ELR (cell line): ENCODE results near the gene MYLK3.

Experiments
- DNase-seq: peaks from one replicate; pipeline ENCODE4 v3.0.0-alpha.2; 2015; ENCODE audit warnings: low read depth

The MYLK3 gene

GRCh38 chr16:46757339-46758050, 9.4 kb upstream of the MYLK3 start:
- no peak for DNase-seq

DNA sequence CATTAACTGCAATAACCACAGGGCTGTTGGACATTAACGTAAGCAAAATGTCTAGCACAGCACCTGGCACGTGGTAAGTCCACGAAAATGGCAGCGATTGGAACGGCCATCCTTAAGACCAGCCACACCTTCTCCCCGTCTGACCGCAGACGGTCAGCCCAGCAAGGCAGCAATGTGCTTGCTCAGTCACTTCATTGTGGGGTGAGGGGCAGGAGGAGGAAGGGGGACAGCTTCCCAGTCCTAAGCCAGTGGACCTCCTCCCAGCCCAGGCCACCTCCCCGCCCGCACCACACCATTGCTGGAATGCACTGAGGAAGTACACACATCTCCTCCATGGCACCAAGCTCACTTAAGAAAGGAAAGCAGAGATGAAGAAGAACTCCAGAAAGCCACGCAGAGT, 8.6 kb upstream of the MYLK3 start:
- no peak for DNase-seq

DNA sequence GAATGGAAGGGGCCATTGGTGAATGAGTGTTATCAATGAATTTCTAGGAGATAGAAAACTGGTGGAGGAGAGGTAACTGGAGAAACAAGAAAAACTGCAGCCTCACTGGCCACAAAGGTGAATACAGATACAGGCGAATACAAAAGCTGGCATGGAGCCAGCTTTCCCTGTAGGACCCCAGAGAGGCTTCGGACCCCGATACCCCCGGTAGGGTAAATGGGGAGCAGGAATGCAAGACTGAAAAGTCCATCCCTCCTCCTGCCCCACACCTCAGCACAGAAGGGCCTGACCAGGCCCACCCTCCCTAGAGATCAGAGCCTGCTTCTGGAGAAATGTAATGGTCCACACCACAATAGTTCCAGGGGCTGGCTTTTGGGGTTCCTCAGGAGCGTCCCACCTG, 4.9 kb upstream of the MYLK3 start:
- DNase-seq = no peak

- DNase-seq = no peak
Observed at GRCh38 chr16:46751381-46751780, 3.2 kb upstream of the MYLK3 start.

GRCh38 chr16:46748775-46749705, 896 bp upstream of the MYLK3 start:
- no peak for DNase-seq

DNA sequence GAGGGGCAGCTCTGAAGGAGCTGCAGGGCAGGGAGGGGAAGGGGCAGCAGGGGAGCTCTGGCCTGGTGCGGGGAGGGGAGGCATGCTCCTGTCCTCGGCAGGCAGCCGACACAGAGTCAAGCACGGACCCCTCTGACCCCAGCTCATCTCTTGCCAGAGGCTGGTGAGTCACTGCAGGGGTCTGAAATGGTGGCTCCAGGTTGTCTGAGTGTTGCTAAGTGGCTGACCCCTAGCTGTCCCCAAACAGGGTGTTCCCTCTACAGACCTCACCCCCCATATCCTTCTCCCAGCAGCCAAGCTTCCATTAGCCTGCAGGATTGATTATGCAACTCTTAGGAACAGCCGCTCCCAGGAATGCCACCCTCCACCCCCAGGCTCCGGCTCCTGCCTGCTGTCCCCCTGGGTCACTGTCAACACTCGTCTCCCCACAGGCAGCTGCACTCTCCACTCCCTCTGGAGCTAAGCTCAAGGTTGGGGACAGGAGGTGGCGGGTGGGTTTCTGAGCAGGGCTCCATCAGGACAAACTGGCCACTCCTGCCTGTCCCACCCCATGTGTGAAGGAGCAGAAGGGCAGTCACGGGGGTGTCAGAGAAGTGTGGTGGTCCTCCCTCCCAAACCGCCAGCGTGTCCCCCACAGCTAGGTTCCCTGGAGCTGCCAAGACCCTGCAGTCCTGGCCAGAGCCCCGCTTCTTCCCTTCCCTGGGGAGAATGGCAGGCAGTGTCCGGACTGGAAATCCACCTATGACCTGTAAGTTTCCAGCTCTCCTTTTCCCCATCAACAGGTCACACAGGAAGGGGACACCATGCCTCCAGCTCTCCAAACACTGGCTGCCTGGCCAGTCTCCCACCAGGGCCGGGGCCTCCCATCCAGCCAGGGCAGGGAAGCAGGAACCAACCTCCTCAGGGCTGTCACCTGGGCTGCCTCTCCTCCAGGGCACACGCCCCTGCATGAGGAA, 1.0 kb downstream of the MYLK3 start:
- DNase-seq = no peak

DNA sequence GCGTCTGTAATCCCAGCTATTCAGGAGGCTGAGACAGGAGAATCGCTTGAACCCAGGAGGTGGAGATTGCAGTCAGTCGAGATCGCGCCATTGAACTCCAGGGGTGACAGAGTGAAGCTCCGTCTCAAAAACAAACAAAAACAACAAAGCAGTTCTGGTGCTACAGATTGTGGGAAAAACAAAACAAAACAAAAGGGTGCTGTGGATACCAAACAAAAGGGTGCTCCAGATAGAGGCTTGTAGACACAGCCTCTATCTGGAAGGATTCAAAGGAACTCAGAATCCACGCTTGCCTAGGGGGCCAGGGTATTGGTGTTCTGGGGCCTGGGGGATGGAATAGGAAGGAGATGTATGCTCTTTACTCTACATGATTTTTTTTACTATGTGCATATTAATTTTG, 2.5 kb downstream of the MYLK3 start:
- no peak for DNase-seq

DNA sequence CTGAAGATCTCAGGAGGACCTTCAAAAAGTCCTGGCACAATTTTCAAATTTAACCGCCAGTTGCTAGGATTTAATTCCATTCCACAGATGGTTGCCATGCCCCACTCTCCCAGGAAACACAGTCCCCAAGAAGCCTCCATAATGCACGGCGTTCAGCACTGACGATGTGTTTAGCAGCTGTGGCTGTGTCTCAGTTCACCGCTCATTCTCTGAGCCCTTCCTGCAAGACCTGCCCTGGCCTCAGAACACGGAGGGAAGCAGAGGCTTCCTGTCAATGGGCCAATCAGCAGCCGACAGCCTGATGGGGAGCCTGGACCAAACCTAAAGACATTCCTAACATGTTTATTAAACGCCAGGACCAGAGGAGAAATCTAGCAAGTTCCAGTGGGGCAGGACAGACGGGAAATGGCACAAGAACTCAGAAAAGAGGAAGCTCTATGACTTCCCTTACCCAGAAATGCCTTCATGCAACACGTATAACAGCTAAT, 4.9 kb downstream of the MYLK3 start:
- DNase-seq = peak; percentile 46

DNA sequence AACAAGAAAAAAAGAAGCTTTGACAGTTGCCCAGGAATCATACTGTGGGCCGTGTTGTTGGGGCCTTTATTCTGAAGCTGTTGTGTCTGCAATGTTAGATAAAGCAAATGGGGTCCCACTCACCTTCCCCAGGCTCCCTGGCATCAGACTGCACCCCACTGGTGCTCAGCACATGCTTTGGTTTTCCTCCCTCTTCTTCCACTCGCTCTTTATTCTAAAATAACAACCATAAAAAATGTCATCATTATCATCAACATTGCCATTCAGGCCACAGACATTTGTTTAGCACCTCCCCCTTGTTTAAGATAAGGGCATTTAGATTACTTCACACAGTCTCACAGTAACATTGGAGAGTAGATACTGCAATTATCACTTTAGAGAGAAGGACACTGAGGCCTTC, 8.2 kb downstream of the MYLK3 start:
- DNase-seq = no peak

DNA sequence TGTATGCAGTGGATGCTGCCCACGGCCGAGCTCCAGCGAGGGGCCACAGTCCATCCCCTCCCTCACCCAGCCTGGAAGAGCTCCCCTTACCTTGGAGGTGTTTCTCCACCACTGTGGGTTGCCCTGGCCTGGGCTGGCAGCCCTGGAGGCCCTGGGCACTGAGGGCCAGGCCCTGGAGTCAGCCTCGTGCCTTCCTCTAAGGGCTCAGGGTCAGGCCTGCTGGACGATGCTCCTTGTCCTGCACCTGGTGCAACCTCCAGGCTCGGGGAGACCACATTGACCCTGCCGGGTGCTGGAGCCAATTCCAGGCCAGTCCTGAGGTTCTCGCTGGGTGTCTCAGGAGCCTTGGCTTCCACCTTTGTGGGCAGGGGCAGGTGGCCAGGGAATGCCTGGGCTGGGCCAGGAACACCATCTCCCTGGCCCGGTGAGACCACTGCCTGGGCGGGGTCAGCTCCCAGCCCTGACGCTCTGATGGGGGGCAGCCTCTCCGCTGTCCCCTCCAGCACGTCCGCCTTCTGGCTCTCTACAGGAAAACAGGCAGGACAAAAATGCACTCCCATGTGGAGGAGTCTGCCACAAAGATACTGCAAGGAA, 10.4 kb downstream of the MYLK3 start:
- no peak for DNase-seq

DNA sequence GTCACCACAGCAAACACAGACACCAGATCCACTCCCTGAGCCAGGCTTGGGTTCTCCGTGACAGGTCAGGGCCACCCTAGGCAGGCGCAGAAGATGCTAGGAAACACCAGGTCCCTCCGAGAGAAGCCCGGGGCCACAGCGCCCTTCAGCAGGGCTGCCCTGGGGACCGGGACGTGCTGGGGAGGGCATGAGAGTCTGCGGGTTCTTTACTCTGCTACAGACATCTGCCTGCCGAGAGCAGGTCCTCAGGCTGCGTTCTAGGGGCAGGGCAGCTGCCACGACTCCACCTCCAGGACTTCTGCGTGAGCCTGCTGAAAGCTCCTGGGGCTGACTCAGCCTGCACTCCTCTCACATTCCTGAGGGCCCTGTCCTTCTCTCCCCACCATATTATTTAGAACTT, 11.4 kb downstream of the MYLK3 start:
- DNase-seq = peak; percentile 10

DNA sequence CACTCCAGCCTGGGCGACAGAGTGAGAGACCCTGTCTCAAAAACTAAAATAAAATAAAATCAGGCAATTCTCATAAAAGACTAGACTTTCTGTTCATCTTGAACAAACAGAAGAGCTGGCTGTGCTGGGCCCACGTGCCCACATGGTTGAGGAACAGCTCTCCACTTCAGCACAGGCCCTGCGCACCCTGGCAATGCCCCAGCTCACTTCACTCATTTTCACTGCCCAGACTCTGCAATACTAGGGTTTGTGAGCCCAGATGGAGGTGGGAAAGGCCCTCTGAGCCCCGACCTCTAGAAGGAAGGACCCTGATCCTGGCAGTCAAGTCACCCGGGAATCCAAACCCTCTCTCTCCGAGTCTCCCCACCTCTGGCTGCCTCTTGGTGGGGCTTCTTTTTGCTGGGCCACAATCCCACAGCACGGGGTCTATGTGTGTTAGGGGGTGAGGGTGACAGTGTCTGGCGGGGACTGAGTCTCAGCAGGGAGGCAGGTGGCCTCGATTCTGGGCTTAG, 14.8 kb downstream of the MYLK3 start:
- DNase-seq = no peak

DNA sequence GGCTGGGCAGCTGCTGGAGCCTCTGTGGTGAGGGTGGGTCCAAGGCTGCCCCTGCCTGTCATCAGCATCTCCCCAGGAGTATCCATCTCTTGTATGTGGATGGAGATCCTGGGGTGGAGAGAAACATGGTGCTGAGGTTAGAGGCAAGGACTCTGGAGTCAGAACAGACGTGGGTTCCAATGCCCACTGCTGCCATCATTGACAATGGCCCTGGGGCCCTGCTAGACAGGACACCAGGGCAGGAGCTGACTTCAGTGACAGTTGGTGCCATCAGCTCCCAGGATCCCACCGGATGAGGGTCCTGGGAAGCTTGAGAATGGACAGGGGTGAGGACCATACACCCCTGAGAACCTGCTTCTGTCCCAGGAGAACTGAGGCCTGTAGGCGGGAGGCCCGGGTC, 15.6 kb downstream of the MYLK3 start:
- DNase-seq = no peak

DNA sequence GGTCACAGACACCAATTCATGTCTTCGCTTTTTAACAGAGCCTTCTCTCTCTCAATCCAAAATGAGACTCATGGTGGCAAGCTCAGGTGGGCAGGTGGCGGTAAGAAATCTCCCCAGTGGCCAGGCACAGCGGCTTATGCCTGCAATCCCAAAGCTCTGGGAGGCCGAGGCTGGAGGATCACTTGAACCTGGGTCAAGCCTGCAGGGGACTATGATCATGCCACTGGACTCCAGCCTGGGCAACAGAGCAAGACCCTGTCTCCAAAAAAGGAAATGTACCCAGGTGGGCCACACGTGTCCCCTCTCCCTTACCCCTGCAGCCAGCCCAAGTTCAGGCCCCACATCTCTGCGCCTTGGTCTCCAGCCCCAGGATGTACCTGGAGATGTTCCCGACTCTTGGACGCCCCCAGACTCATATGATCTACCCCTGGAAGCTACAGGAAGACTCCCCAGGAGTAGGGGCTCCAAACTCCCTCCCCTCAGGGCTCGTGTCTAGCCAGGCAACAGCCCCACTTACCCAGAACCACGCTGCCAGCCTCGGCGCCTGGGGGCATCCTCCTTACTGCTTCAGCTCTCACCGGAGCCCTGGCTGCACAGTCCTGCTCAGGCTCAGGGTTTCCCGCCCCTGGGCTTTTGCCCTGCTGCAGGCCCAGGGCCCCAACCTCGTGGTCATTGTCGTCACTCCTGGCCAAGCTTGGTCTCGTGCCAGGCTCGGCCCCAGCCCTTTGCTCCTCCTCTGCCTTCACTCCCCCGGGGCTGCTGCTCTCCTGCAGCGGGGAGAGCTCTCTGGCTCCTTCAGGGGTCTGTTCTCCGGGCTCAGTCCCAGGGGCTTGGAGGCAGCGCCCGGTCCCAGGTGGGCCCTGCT, 16.2 kb downstream of the MYLK3 start:
- no peak for DNase-seq

DNA sequence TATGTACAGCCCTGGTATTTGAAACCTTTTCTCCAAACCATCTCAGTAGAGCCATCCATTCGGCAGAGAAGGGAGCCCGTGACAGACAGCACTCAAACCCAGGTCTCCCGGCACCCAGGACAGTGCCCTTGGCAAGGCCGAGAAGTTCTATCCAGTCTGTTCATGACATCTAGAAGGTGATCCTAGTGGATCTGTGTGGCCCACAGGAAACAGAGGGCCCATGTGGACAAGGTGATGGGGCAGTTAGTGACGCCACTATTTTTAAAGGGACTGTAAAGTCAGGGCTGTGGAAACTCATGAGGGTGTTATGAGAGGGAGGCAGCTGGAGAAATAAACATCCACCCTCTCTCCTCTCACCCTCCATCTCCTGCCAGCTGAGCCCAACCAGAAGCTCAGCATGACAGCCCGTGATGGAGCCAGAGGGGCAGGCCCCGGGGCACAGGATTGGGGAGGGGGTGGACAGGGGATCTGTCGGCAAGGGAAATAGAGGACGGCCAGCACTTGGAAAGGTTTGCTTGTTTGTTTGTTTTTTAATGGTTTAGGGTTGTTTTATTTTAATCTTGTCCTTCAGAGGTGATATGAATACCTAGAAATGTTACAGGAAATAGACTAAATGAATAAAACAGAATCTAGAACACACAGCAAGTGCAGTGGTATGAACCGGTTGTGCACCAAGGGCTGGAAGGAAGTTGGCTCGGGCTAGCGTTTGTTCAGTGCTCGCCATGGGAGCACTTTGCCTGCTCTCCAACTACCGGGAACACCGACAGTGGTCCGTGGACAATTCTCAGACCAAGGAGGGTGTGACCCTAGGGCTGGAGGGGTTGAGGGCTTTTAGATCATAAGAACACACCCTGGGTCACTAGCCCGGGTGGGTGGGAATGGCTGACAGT, 17.1 kb downstream of the MYLK3 start:
- no peak for DNase-seq

GRCh38 chr16:46730126-46730525, 18.0 kb downstream of the MYLK3 start:
- no peak for DNase-seq

GRCh38 chr16:46729326-46729995, 18.7 kb downstream of the MYLK3 start:
- DNase-seq = no peak

DNA sequence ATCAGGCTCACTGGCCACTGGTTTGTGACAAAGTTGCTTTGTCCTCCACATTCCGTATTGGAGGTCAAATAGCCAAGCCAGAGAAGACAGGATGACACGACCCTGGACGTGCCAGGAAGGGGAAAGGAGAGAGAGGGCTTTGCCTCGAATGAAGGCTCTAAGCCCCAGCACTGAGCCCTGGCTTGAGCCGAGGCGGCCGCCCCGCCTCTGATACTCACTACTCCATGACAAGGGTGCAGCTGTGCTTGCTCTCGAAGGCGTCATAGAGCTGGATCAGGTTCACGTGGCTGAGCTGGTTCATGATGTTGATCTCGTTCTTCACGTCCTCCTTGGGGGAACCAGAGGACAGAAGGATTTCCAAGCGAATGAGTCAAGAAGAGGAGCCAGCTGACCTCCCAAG, 19.3 kb downstream of the MYLK3 start:
- no peak for DNase-seq

DNA sequence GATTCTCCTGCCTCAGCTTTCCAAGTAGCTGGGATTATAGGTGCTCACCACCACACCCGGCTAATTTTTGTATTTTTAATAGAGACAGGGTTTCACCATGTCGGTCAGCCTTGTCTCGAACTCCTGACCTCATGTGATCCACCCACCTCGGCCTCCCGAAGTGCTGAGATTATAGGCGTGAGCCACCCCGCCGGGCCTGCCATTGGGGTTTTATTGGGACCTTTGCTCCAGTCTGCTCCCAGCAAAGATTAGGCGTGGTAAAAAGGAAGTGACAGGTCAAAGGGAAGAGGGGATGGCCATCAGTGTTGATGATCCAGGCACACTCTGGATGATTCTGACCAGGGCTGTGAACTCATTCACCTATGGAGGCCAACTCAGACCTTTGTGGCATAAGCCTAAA, 20.5 kb downstream of the MYLK3 start:
- no peak for DNase-seq
